ENCODE measurements around the gene ZBBX.

The ZBBX gene

DNA sequence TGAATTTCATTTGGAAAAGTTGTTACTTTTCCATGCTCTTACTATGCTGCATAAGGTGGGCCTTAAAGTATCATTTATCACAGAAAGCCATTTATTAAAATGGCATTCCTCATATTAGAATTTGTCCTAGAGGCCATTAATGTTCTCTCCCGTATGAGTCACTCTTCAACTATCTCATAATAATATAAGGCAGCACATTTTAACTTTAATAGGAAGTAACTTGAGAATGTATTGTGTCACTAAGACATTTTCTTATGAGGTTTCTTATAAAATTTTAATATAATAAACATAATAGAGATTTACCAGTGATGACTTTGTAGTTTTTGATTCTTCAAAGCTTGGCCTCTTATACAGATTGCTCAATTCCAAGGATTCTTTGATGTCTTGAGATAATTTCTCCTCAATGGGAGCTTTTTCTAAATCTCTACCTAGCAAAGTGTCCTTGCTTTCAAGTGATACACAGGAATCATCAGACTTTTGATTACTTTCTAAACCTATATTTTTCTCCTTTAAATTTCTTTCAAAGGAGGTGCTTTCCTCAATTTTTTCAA lies 74.7 kb downstream of the ZBBX start:
- H3K4me3 ChIP-seq (replicated peaks; ENCODE audit: insufficient read depth, low read length): no peak overlapping the region
- no peak for DNase-seq (ENCODE audit: low read depth in 1 of 2, low spot score in 1 of 2)
- TF ChIP-seq GABPA (IDR thresholded peaks at IDR 0.05; ENCODE audit: low read depth) (no peak), REST (IDR thresholded peaks at IDR 0.05; ENCODE audit: insufficient replicate concordance, low read depth) (no peak), POLR2AphosphoS5 (IDR thresholded peaks at IDR 0.05; ENCODE audit: low read depth) (no peak), SPI1 (IDR thresholded peaks at IDR 0.05; ENCODE audit: borderline replicate concordance, low read depth) (no peak)
- TF ChIP-seq, protein P1, sequence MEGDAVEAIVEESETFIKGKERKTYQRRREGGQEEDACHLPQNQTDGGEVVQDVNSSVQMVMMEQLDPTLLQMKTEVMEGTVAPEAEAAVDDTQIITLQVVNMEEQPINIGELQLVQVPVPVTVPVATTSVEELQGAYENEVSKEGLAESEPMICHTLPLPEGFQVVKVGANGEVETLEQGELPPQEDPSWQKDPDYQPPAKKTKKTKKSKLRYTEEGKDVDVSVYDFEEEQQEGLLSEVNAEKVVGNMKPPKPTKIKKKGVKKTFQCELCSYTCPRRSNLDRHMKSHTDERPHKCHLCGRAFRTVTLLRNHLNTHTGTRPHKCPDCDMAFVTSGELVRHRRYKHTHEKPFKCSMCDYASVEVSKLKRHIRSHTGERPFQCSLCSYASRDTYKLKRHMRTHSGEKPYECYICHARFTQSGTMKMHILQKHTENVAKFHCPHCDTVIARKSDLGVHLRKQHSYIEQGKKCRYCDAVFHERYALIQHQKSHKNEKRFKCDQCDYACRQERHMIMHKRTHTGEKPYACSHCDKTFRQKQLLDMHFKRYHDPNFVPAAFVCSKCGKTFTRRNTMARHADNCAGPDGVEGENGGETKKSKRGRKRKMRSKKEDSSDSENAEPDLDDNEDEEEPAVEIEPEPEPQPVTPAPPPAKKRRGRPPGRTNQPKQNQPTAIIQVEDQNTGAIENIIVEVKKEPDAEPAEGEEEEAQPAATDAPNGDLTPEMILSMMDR (IDR thresholded peaks at IDR 0.05; ENCODE audit: insufficient read depth, low read length): no peak
- H3K27ac ChIP-seq (replicated peaks): no peak overlapping the region
- no peaks in the 10 kb centered on the region for H3K27me3 ChIP-seq (ENCODE audit: insufficient read depth, poor library complexity, severe bottlenecking)

- H3K27ac ChIP-seq (replicated peaks): no peak overlapping the region
- DNase-seq (ENCODE audit: low read depth in 1 of 2, low spot score in 1 of 2): no peak
- H3K4me3 ChIP-seq (replicated peaks; ENCODE audit: insufficient read depth, low read length): no peak overlapping the region
- TF ChIP-seq REST (IDR thresholded peaks at IDR 0.05; ENCODE audit: insufficient replicate concordance, low read depth) (no peak), GABPA (IDR thresholded peaks at IDR 0.05; ENCODE audit: low read depth) (no peak), POLR2AphosphoS5 (IDR thresholded peaks at IDR 0.05; ENCODE audit: low read depth) (no peak), SPI1 (IDR thresholded peaks at IDR 0.05; ENCODE audit: borderline replicate concordance, low read depth) (no peak)
- TF ChIP-seq, protein P1 (IDR thresholded peaks at IDR 0.05; ENCODE audit: insufficient read depth, low read length): no peak
- no peaks in the 10 kb centered on the region for H3K27me3 ChIP-seq (ENCODE audit: insufficient read depth, poor library complexity, severe bottlenecking)
These were observed 76.0 kb downstream of the ZBBX start for GRCh38 chr3:167304077-167304476.

DNA sequence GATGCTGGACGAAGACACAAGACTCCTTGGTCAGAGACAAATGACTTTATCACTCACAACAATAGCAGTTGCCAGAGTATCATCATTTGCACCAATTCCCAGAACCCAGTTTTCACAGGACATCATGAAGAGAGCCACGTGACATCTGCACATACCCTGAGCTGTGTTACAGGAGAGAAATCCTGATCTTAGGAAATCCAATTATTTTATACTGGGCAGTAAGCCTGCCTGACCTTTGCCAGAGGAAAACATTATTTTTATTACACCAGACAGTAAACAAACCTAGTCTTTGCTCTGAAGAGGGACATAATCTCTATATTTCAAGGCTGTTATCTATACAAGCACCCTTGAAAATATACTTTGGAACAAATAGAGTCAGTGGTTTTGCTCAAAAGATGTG lies 77.4 kb downstream of the ZBBX start:
- Histone ChIP-seq H3K27ac (replicated peaks) (no peak overlapping the region), H3K27me3 (ENCODE audit: insufficient read depth, poor library complexity, severe bottlenecking) (no peaks in the 10 kb centered on the region), H3K4me3 (replicated peaks; ENCODE audit: insufficient read depth, low read length) (no peak overlapping the region)
- TF ChIP-seq GABPA (IDR thresholded peaks at IDR 0.05; ENCODE audit: low read depth) (no peak), POLR2AphosphoS5 (IDR thresholded peaks at IDR 0.05; ENCODE audit: low read depth) (no peak), SPI1 (IDR thresholded peaks at IDR 0.05; ENCODE audit: borderline replicate concordance, low read depth) (no peak), REST (IDR thresholded peaks at IDR 0.05; ENCODE audit: insufficient replicate concordance, low read depth) (no peak)
- TF ChIP-seq, protein P1 (IDR thresholded peaks at IDR 0.05; ENCODE audit: insufficient read depth, low read length): no peak
- no peak for DNase-seq (ENCODE audit: low read depth in 1 of 2, low spot score in 1 of 2)

Measured in HL-60 (cell line).